Femur (tissue), 1 donor: Measurements from ENCODE around the gene RAB36.

Experiments
- DNase-seq: peaks from one replicate; pipeline ENCODE4 v3.0.0-alpha.2; 2017

The RAB36 gene

GRCh38 chr22:23212061-23213021 lies 67.1 kb downstream of the RAB36 start:
- no peak for DNase-seq

GRCh38 chr22:23213022-23213555 lies 67.8 kb downstream of the RAB36 start:
- no peak for DNase-seq

GRCh38 chr22:23213581-23214334 lies 68.5 kb downstream of the RAB36 start:
- DNase-seq: no peak
